Ramos (cell line): ENCODE data around the gene SAMD10.
"Not testable (repeated sequence)": the region's sequence is repeated elsewhere in the genome, so short reads cannot be mapped to it uniquely, and the experiment has no call there.

Source experiments
- in situ Hi-C: fragments of 300-500 bp; cut with MboI; formaldehyde crosslinking; loops from one replicate; pipeline ENCODE4 v1.14.3; 2022; ENCODE audit warnings: low sequenced_read_pairs; ENCODE audit not compliant: unreplicated experiment

SAMD10 gene

DNA sequence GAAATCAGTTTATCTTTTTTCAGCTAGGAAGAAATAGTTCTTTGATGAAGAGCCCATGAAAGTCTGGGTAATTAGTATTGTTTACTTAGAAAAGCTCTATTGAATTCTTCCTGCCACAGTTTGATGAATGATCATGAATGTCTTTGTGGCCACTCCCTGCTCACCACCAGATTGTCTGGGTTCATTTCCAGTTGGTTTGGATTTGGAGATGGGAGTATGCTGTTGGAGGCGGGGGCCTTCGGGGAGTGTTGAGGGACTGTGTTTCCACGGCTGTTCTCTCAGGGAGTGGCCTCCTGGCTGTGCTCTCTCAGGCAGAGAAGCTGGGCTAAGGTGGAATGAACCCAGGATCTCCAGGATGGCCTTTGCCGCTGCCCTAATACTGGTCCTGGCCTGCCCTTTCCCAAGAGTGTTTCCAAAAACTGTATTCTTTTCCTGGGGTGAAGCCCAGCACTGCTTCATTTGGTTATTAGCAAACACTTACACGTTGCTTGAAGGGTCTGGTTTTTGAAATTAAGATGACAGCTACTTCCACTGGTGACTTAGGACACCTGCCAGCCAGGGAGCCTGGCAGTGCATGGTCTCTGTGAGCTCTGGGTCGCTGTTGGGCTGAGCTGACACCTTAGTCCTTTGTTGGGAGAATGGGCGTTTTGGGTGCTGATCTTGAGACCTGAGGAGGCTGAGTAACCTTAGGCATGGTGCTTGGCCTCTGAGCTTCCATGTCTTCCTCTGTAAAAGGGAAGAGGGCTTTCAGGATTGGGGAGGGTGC lies 24.7 kb upstream of the SAMD10 start:
- in situ Hi-C loops = no loop called here

DNA sequence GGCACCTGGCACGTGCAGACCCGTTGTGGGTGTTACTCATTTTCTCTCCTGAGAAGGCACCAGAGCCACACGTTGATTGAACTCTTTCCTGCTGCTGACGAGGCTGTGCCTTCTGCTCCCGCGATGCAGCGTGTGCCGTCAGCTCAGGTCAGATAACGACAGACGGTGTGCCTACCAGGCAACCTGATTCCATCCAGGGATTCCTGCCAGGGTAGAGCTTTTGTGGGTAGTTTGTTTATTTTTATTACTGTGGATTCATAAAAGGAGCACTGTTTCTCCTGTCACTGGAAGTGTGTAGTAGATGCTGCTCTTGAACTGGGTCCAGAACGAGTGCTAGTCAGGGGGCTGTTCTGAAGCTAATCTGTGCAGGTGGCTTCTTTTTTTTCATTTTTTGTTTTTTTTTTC lies 22.2 kb upstream of the SAMD10 start:
- in situ Hi-C loops = no loop called here

DNA sequence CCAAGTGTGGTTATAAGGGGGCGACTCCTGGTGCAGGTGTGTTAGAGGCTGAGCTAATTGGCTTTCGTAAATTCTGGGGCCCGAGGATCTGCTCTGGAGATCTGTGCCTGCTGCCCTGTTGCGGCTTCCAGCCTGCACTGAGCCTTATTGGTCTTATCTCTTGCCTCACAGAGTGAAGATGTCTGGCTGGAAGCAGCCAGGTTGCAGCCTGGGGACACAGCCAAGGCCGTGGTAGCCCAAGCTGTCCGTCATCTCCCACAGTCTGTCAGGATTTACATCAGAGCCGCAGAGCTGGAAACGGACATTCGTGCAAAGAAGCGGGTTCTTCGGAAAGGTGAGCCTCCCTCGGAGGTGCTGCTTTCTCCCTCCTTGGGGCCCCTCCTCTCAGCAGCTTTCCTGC lies 21.5 kb upstream of the SAMD10 start:
- in situ Hi-C loops = no loop called here

DNA sequence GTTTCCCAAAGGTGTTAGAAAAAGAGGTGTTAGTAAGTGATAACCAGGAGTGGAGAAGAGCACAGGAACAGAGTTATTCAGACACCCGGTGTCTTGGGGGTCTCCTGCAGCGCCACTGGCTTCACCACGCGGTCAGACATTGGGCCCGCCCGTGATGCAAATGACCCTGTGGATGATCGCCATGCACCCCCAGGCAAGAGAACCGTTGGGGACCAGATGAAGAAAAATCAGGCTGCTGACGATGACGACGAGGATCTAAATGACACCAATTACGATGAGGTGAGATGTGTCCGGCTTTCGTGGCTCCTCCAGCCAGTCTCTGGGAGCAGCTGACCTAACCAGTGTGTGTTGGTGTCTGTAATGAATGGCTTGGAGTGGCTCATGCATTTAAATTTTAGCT lies 3.5 kb upstream of the SAMD10 start:
- in situ Hi-C loops = no loop called here

DNA sequence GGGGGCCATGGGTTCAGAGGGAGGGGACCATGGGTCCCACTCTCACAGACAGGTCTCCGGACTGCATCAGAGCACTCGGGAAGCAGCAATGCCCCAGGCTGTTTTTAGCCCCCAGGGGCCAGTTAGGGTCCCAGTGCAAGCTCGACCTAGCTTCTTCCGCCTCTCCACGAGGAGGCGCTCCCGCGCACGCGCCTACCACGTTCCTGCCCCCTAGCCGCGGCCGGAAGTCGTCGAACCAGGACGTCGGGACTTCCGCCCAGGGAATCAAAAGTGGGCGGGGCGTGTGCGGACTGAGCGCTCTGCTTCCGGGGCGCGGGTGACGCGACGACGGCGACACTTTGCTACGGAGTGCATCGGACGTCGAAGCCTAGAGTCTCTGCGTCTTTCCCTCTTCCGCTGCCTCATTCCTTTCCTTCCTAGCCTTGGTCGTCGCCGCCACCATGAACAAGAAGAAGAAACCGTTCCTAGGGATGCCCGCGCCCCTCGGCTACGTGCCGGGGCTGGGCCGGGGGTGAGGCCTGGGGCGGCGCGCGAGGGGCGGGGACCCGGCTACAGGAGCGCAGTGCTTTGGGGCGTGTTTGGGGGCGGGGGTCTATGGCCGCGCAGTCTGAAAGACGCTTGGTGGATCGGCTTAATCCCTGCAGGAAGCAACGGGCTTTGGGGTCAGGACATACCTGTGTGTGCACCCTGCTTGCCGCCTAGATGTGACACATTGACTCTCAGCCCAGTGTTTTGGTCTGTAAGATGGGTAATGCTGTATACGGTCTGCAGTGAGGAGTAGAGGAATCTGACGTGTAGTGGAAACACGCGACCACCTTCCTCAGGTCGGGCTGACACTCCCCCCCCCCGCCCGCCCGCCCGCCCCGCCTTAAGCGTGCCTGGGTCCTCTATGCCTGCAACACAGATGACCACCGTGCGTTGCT lies 1.6 kb upstream of the SAMD10 start, which contains the start of gene PRPF6:
PRPF6 (plus strand) TSS at position 327 of the 923 bp plus-strand sequence; CDS start at position 441, 114 bp downstream.
- in situ Hi-C loops = no loop called here

DNA sequence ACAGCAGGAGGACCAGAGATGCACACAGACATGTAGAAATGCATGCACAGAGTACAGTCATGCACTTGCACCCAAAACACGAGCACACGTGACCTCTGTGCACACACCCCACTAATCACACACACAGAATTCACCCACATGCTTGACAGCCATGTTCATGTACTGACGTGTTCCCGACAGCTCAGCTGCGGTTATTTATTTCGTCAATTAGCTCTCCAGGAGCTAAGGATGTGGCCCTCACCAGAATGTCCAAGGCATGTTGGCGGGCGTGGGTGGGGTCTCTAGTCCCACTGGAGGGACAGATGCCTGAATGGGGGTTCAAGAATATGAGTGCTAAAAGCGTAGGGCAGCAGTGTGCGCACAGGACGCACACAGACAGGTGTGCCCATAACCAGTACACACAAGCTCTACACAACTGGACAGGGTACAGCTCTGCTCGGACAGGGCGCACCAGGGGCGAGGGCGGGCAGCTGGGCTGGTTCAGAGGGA lies 919 bp upstream of the SAMD10 start:
- in situ Hi-C loops = no loop called here

DNA sequence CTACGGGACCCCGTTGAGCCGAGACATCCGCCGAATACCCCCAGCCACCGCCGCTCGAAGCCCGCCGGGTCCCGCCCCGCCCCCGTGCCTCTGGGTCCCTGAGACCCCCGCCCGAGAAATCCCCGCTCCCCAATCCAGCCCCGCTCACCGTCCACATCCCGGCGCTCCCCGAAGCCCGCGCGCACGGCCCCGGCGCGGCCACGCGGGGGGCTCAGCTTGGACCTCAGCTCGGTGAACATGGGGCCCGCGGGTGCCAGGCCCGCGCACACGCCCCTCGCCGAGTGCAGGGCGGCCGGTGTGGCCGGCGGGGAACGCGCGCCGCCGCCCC lies 249 bp downstream of the SAMD10 start:
- in situ Hi-C loops = no loop called here

- in situ Hi-C loops = no loop called here
These were observed 868 bp downstream of the SAMD10 start for GRCh38 chr20:63978319-63979228.

- in situ Hi-C loops = no loop called here
These were observed 1.6 kb downstream of the SAMD10 start for GRCh38 chr20:63977739-63978276.

DNA sequence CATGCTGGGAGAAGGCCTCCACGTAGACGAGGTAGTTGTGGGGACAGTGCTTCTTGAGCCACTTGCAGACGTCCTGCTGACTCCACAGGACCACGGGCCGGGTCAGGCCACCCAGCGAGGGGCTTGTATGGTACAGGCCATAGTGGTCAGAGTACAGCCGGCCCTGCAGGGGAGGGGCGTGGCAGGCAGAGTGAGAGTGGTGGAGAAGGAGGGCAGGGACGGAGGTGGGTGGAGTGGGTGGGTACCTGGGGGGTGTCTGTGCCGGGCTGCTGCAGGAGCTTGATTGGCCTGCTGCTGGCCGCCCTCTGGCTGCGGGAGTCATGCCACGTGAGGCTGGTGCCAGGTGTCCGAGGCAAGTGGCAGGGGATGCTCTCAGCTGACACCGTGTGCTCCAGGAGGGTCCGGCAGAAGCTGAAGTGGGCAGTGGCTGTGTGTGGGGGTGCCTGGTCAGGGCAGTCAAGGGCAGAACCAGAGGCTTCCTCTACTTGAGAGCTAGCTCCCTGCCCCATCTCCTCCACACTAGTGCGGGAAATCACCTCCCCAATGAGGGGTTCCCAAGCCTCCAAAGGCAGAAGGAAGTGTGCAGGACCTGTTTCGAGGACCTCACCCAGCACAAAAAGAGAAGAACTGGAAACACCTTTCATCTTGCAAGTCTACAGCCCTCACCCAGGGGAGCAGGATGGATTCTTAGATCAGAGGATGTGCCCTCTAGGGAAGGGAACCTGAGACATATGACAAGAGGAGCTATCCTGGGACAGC lies 2.3 kb downstream of the SAMD10 start:
- in situ Hi-C loops = no loop called here

- in situ Hi-C loops = not testable (repeated sequence)
These were observed 2.9 kb downstream of the SAMD10 start for GRCh38 chr20:63976511-63976910.

DNA sequence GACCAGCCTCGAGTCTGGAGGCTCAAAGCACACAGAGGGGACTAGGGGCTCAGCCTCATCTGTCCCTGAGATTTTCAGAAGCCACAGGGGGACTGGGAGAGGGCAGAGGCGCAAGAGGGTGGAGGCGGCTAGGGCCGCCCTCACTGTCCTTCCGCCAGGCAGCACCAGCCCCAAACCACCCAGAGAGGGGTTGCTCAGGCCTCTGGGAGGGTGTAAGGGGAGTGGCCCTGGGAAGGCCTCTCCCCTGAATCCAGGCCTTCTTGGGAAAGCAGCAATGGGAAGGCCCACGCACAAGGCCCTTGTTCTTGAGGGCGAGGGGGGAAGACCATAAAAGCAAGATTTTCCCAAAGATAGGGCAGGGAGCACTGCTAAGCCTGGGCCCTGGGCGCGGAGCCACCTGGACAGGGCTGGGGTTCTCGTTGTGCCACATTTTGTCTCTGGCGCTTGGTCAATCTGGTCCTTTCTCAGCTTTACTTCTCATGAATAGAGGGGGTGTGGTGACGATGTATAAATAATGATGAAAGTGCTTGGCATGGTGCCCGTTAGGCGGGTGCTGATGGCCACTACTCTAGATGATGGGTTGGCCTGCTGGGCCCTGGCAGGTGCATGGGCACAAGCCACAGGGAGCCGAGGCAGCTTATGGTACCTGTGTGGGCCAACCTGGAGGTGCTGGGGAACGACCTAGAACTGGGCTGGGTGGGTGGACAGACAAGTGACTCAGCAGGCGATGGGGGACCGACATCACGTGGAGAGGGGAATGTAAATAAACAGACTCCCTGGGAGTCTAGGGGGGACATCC lies 4.8 kb downstream of the SAMD10 start:
- in situ Hi-C loops = no loop called here

DNA sequence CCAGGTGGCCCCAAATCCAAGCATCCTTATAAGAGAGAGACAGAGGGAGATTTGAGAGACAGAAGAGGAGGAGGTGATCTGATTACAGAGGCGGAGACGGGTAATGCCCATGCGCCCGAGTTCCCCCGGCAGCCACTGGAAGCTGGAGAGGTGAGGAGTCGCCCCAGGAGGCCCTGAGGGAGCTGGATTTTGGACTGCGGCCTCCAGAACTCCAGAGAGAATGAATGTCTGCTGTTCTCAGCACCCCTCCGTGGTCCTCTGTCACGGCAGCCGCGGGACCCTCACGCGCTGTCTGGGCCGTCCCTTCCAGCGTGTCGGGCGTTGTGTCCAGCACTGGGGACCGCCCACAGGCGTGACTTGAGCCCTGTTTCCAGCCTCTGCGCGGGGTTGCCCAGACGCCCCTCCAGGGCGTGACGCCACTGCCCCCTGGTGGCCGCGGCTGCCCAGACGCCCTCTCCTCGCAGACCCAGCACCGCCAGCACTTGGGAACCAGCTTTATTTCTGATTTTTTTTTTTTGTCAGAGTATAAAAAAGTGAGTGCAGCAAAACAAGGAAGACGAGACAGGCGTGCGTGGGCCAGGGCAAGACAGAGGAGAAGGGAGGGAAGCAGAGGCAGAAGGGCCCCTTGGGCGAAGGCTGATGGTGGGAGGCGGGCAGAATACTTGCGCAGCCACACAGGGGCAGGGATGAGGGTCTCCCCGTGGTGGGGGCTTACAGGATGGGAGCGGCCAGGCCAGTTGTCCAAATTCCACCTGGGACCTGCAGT lies 5.6 kb downstream of the SAMD10 start:
- in situ Hi-C loops = no loop called here

DNA sequence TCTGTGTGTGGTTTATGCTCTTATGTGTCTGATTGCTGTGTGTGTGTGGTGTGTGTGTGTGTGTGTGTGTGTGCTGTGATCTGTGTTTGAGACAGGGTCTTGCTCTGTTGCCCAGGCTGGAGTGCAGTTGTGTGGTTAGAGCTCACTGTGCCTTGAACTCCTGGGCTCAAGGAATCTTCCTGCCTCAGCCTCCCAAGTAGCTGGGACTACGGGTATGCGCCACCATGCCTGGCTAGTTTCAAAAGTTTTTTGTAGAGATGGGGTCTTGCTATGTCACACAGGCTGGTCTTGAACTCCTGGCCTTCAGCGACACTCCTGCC lies 6.3 kb downstream of the SAMD10 start:
- in situ Hi-C loops = no loop called here

- in situ Hi-C loops = no loop called here
These were observed 6.9 kb downstream of the SAMD10 start for GRCh38 chr20:63972312-63973159.

DNA sequence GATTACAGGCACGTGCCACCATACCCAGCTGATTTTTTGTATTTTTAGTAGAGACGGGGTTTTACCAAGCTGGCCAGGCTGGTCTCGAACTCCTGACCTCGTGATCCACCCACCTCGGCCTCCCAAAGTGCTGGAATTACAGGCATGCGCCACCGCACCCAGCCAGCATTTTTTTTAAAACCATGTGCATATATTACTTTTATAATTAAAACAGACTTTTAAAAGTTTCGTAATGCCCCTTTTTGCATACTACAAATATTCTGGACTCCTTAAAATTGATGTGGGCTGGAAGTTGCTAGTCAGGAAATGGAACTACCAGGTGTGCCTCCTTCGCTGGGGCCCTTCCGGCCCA lies 7.5 kb downstream of the SAMD10 start:
- in situ Hi-C loops = not testable (repeated sequence)
